GM18498 (cell line): ENCODE data around the gene TMEM115.

Experiments
- ATAC-seq: cut with Tn5 transposase; IDR thresholded peaks from one replicate; pipeline ENCODE4 v1.9.1; 2021; ENCODE audit warnings: mild to moderate bottlenecking, moderate library complexity; ENCODE audit not compliant: unreplicated experiment

The TMEM115 gene

GRCh38 chr3:50378757-50379156, 19.4 kb upstream of the TMEM115 start:
- no peak for ATAC-seq

- no peak for ATAC-seq
Measured at GRCh38 chr3:50378024-50378423, 18.7 kb upstream of the TMEM115 start.

GRCh38 chr3:50375258-50375931, 16.1 kb upstream of the TMEM115 start:
- ATAC-seq: no peak

- ATAC-seq: no peak
Measured at GRCh38 chr3:50374363-50375257, 15.3 kb upstream of the TMEM115 start.

- no peak for ATAC-seq
Measured at GRCh38 chr3:50373146-50374051, 14.1 kb upstream of the TMEM115 start.

- no peak for ATAC-seq
Measured at GRCh38 chr3:50372349-50372748, 13.0 kb upstream of the TMEM115 start.

GRCh38 chr3:50371133-50371685, 11.9 kb upstream of the TMEM115 start:
- no peak for ATAC-seq

GRCh38 chr3:50370594-50370993, 11.3 kb upstream of the TMEM115 start:
- no peak for ATAC-seq

GRCh38 chr3:50369012-50369670, 9.8 kb upstream of the TMEM115 start:
- no peak for ATAC-seq

- ATAC-seq: no peak
Measured at GRCh38 chr3:50365842-50366220, 6.5 kb upstream of the TMEM115 start.

- peak; percentile 88 for ATAC-seq
Measured at GRCh38 chr3:50365080-50365841, 5.9 kb upstream of the TMEM115 start.

GRCh38 chr3:50364573-50365079, 5.3 kb upstream of the TMEM115 start:
- ATAC-seq: no peak

- peak; percentile 15 for ATAC-seq
Measured at GRCh38 chr3:50359760-50360110, 414 bp upstream of the TMEM115 start.

- ATAC-seq: no peak
Measured at GRCh38 chr3:50358355-50358910, 888 bp downstream of the TMEM115 start.

- no peak for ATAC-seq
Measured at GRCh38 chr3:50357481-50357880, 1.8 kb downstream of the TMEM115 start.

GRCh38 chr3:50356553-50356952, 2.8 kb downstream of the TMEM115 start:
- ATAC-seq: no peak

- no peak for ATAC-seq
Measured at GRCh38 chr3:50355829-50356552, 3.3 kb downstream of the TMEM115 start.

- ATAC-seq: no peak
Measured at GRCh38 chr3:50354850-50355249, 4.5 kb downstream of the TMEM115 start.
